ENCODE results near the gene SAMD14.

The SAMD14 gene

GRCh38 chr17:50129728-50130558 lies at the start of gene SAMD14:
Gene SAMD14, minus strand, starts transcription at chr17:50130160. Its CDS starts 5,201 bp downstream, at chr17:50124959.
- in situ Hi-C loops (cut with MboI; ENCODE audit: low sequenced_read_pairs), result no loop called here

- in situ Hi-C loops (cut with MboI; ENCODE audit: low sequenced_read_pairs), result loop anchor here (25.0 kb wide), 1 partner anchor 109 kb away; no protein-coding TSS in a partner anchor
Measured at GRCh38 chr17:50177983-50178834, 48.2 kb upstream of the SAMD14 start.

GRCh38 chr17:50177476-50177875 lies 47.5 kb upstream of the SAMD14 start:
- in situ Hi-C loops (cut with MboI; ENCODE audit: low sequenced_read_pairs), result loop anchor here (25.0 kb wide), 1 partner anchor 110 kb away; no protein-coding TSS in a partner anchor

GRCh38 chr17:50176559-50177357 lies 46.8 kb upstream of the SAMD14 start:
- in situ Hi-C loops (cut with MboI; ENCODE audit: low sequenced_read_pairs), result loop anchor here (25.0 kb wide), 1 partner anchor 111 kb away; no protein-coding TSS in a partner anchor

DNA sequence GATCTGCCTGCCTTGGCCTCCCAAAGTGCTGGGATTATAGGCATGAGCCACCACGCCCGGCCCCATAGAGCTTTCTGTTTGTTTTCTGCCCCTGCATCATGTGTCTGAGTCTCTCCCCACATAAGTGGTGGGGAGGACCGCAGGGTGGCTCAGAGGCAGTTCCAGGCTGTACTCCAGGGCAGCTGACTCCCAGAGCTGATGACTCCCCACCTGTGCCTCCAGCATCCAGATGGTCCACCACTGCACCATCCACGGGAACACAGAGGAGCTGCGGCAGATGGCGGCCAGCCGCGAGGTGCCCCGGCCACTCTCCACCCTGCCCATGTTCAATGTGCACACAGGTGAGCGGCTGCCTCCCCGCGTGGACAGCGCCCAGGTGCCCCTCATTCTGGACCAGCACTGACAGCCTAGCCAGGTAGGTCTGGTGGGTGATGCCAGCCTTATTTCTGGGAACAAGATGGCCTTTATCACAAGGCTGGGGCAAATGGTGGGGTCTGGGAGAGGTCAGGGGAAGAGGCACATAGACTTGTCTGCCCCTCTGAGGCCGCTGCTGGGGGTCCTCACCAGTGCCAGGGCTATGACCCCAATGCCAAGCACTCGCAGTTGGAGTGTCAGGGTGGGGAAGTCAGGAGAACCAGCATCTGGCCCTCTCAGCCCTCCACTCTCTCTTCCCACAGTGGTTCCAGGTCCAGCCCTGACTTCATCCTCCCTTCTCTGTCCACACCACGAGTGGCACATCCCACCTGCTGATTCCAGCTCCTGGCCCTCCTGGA lies 45.3 kb upstream of the SAMD14 start:
- in situ Hi-C loops (cut with MboI; ENCODE audit: low sequenced_read_pairs), result loop anchor here (25.0 kb wide), 1 partner anchor 112 kb away; no protein-coding TSS in a partner anchor

DNA sequence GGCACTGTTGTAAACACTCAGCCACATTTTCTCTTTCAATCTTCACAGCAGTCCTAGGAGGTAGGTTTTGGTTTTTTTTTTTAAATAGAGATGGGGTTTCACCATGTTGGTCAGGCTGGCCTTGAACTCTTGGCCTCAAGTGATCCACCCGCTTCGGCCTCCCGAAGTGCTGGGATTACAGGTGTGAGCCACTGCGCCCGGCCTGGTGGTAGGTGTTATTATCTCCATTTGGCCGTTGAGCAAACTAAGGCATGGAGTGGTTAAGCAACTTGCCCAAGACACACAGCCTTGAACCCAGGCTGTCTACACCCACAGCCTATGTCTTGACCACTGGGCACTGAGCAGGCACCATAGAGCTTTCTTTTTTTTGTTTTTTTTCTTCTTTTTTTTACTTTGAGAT lies 44.5 kb upstream of the SAMD14 start:
- in situ Hi-C loops (cut with MboI; ENCODE audit: low sequenced_read_pairs), result no loop called here

DNA sequence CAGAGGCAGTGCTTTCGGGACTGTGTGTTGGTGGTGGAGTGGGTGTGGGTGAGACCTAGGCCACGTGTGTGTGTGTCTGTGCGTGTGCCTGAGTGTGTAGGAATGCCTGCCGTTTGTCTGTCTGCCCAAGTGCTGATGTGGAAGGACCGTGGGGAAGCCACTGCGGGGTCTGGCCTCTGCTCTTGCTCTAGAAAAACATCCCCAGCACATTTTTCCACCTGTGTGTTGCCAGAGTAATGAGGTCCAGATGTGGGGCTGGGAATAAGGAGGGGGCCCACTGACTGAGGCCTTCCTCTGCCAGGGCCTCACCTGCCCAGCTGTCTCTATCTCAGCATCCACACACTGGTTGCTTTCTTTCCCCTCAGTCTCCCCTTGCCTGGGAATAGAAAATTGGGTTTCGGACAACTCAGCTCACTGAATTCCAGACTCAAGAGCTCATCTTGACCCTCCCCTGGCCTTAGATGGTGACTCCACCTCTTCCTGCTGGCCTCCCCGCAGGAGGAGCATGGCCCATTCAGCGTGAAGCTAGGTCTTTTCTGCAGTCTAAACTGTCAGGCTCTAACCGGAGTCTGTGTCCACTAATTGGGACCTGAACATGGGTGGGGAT lies 43.5 kb upstream of the SAMD14 start:
- in situ Hi-C loops (cut with MboI; ENCODE audit: low sequenced_read_pairs), result no loop called here

GRCh38 chr17:50172936-50173334 lies 43.0 kb upstream of the SAMD14 start:
- in situ Hi-C loops (cut with MboI; ENCODE audit: low sequenced_read_pairs), result no loop called here

DNA sequence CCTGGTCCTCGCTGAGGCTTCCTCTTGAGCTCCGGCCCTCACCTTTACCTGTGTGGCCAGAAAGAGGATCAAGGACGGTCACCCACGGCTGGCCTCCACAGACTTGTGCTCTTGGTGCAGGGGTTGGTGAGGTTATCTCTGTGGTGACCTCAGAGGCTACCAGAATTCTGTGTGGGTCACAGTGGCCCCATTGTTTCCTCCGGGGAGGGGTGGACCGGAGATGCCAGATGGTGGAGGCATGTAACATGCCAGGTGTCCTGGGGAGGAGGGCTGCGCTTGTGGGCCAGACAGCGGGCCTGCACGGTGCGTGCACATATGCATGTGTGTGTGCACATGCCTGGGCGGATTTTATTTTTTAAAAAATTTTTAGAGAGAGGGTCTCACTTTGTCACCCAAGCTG lies 42.2 kb upstream of the SAMD14 start:
- in situ Hi-C loops (cut with MboI; ENCODE audit: low sequenced_read_pairs), result no loop called here

- in situ Hi-C loops (cut with MboI; ENCODE audit: low sequenced_read_pairs), result no loop called here
Measured at GRCh38 chr17:50171371-50172071, 41.6 kb upstream of the SAMD14 start.

DNA sequence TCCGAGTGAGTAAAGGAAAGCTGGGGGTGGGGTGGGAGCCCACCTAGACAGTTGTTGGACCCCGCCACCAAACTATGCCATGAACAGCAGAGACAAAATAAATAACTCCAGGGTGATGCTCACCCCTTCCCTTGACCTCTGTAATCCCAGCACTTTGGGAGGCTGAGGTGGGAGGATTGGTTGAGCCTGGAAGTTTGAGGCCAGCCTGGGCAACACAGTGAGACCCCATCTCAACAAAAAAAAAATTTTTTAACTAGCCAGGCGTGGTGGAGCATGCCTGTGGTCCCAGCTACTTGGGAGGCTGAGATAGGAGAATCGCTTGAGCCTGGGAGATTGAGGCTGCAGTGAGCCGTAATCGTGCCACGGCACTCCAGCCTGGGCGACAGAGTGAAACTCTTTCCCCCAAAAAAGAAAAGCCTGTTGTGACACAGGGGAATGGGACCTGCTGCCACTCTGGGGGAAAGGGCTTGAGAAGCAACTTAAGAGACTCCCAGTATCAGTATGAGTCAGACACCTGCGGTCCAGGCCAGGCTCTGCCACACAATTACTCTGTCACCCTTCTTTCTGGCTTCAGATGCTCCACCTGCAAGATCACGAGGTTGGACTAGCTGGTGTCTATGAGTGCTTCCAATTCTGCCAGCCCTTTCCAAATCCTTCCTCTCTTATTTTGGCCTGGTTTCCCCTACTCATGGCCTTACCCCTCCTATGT lies 40.9 kb upstream of the SAMD14 start:
- in situ Hi-C loops (cut with MboI; ENCODE audit: low sequenced_read_pairs), result no loop called here

DNA sequence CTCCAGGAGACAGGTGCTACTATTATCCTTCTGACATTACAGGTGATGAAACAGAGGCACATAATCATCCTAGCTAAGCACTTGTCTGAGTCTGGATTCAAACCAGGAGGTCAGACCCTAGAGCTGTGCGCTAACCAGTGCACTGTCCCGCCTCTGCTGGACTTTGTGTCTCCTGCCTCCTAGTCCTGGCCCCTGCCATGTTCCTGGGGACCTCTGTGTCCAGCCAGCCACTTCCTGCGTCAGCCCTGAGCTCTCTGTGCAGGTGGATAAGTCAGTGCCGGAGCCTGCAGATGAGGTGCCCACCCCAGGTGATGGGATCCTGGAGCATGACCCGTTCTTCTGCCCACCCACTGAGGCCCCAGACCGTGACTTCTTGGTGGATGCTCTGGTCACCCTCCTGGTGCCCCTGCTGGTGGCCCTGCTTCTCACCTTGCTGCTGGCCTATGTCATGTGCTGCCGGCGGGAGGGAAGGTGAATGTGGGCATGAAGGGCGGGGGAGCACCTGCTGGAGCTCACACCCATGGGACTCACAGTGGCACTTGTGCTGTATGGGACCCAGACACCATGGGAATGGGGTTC lies 40.0 kb upstream of the SAMD14 start:
- in situ Hi-C loops (cut with MboI; ENCODE audit: low sequenced_read_pairs), result no loop called here

DNA sequence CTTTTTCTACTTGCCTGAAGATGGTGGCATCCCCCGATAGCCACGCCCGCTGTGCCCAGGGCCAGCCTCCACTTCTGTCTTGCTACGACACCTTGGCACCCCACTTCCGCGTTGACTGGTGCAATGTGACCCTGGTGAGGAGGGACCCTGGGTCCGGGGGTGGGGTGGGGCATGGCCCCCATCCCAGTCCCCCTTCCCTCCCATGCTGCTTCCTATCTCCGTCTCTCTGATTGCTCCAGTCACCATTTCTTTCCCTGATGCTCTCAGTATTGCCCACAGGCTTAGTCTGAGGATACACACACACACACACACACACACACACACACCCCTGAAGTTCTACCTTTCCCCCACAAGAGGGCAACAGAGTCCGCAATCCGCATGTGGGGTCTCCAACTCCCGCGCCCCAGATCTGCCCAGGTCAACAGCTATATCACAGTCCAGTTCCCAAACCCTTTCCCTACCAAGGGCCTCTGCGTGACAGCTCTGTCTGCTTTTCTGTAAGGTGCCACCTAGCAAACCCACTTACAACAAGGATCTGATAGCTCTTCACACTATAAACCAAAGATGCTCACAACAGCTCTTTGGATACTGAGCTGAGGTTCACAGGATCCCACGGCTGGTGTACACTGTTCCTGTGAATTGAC lies 39.3 kb upstream of the SAMD14 start:
- in situ Hi-C loops (cut with MboI; ENCODE audit: low sequenced_read_pairs), result no loop called here

GRCh38 chr17:50168319-50168718 lies 38.4 kb upstream of the SAMD14 start:
- in situ Hi-C loops (cut with MboI; ENCODE audit: low sequenced_read_pairs), result no loop called here

- in situ Hi-C loops (cut with MboI; ENCODE audit: low sequenced_read_pairs), result no loop called here
Measured at GRCh38 chr17:50167371-50167770, 37.4 kb upstream of the SAMD14 start.

DNA sequence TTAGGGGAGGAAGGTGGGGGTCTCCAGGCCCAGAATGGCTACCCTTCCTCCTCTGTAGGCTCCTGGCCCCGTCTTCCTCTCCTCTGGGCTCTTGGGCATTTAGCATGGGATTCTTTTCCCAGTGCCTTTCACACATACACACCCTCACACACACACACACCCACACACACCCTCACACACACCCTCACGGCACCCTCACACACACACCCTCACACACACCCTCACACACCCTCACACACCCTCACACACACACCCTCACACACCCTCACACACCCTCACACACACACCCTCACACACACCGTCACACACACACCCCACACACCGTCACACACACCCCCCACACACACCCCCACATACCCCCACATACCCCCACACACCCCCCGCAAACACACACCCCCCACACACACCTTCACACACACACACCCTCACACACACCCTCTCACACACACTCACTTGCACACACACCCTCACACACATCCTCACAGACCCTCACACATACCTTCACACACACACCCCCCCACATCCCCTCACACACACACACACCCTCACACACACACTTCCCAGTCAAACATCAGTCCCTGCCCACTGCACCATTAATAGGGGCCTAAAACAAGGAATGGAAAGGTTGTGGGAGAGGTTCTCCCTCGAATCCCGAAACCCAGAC lies 36.7 kb upstream of the SAMD14 start:
- in situ Hi-C loops (cut with MboI; ENCODE audit: low sequenced_read_pairs), result no loop called here

GRCh38 chr17:50165867-50166517 lies 36.0 kb upstream of the SAMD14 start, which contains the start of gene SGCA:
Gene SGCA, plus strand, starts transcription at chr17:50166005. Its CDS starts 36 bp downstream, at chr17:50166041.
- in situ Hi-C loops (cut with MboI; ENCODE audit: low sequenced_read_pairs), result no loop called here
